Karpas-422 (cell line): ENCODE results near the gene TIMP2. TPM values are rescaled to one million over a fixed set of nuclear protein-coding genes. Genes with fewer than 3 reads are reported as not detected.

Source experiments
- DNase-seq: peaks from one replicate; pipeline ENCODE4 v3.0.0-alpha.2; 2015
- H2AFZ ChIP-seq: fragments of 200-600 bp; sonication (generic); 2 replicates; pipeline ENCODE4 v1.6.1; 2014; ENCODE audit warnings: antibody characterized with exemption, low read length, mixed read lengths
- H3K27ac ChIP-seq: fragments of 200-600 bp; sonication (generic); 2 replicates; pipeline ENCODE4 v1.5.1; 2014; ENCODE audit warnings: mild to moderate bottlenecking, low read length, moderate library complexity
- H3K27me3 ChIP-seq: fragments of 200-600 bp; sonication (generic); 2 replicates; pipeline ENCODE4 v1.6.1; 2014; ENCODE audit warnings: low read length, mixed read lengths
- H3K36me3 ChIP-seq: fragments of 200-600 bp; sonication (generic); 2 replicates; pipeline ENCODE4 v1.6.1; 2014; ENCODE audit warnings: low read length, mixed read lengths; ENCODE audit not compliant: insufficient read depth
- H3K4me1 ChIP-seq: fragments of 200-600 bp; sonication (generic); 2 replicates; pipeline ENCODE4 v1.6.1; 2014; ENCODE audit warnings: mild to moderate bottlenecking, low read length, mixed read lengths
- H3K4me2 ChIP-seq: fragments of 200-600 bp; sonication (generic); 2 replicates; pipeline ENCODE4 v1.6.1; 2014; ENCODE audit warnings: low read length, low read depth, mild to moderate bottlenecking; ENCODE audit not compliant: poor library complexity, severe bottlenecking
- H3K4me3 ChIP-seq: fragments of 200-600 bp; sonication (generic); 2 replicates; pipeline ENCODE4 v1.5.1; 2014; ENCODE audit warnings: mild to moderate bottlenecking, antibody characterized with exemption, low read length, mixed read lengths
- H3K79me2 ChIP-seq: fragments of 200-600 bp; sonication (generic); 2 replicates; pipeline ENCODE4 v1.6.1; 2014; ENCODE audit warnings: mild to moderate bottlenecking, low read length, mixed read lengths
- H3K9ac ChIP-seq: fragments of 200-600 bp; sonication (generic); 2 replicates; pipeline ENCODE4 v1.6.0; 2014; ENCODE audit warnings: low read length
- H3K9me2 ChIP-seq: fragments of 200-600 bp; sonication (generic), shearing (Covaris generic); replicated peaks from 2 replicates; pipeline ENCODE4 v1.6.0; 2014; ENCODE audit warnings: mild to moderate bottlenecking, low read length, moderate library complexity; ENCODE audit not compliant: insufficient read depth
- H3K9me3 ChIP-seq: fragments of 300-700, 200-600 bp; sonication (generic); 2 replicates; pipeline ENCODE4 v1.6.1; 2014; ENCODE audit warnings: low read length, mixed read lengths
- H4K20me1 ChIP-seq: fragments of 200-600 bp; sonication (generic); 2 replicates; pipeline ENCODE4 v1.6.1; 2014; ENCODE audit warnings: mild to moderate bottlenecking, antibody characterized with exemption, low read length, low read depth; ENCODE audit not compliant: insufficient read depth
- total RNA-seq: library from RNA; depleted of rRNA; stranded (reverse); fragments of >200 nt; shearing (Covaris generic); gene quantifications from 2 replicates; pipeline ENCODE4 v1.2.3, GENCODE V29; 2014; ENCODE audit warnings: low replicate concordance; rRNA removed

The TIMP2 gene, protein sequence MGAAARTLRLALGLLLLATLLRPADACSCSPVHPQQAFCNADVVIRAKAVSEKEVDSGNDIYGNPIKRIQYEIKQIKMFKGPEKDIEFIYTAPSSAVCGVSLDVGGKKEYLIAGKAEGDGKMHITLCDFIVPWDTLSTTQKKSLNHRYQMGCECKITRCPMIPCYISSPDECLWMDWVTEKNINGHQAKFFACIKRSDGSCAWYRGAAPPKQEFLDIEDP
- 0.07 TPM in 1 of 2 replicates, not detected in the other for total RNA-seq

DNA sequence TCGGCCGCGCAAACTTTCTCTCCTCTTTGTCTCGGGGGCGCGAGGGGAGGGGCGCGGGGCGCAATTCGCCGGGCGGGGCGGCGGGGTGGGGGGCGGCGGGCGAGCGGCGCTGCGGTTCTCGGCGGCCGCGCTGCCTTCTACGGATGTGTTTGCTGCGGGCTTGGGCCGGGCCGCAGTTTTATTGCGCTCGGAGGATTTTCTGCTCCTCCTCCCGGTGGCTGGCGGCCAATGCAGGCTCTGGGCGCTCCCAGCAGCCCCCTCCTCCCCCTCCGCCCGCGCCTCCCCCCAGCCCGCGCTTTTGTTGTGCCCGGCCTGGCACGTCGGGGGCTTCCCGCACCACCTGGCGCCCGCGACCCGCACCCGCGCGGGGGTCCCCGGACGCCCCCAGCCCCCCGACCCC lies at the start of gene TIMP2:
Gene TIMP2, minus strand, starts transcription at position 154 of the 400 bp plus-strand sequence. CDS start 299 bp downstream, outside the sequence.
- no peak for DNase-seq
- no peak within 1 kb of the TSS for H3K4me3 ChIP-seq
- H3K4me2 ChIP-seq = no peak within 1 kb of the TSS
- no peak within 1 kb of the TSS for H3K27ac ChIP-seq
- H3K9ac ChIP-seq = no peak within 1 kb of the TSS
- H3K9me2 ChIP-seq = no peaks in the 10 kb centered on the region
- H3K36me3 ChIP-seq = no peaks in the 10 kb centered on the region
- no peaks in the 10 kb centered on the region for H4K20me1 ChIP-seq
- no peaks in the 10 kb centered on the region for H3K9me3 ChIP-seq
- no peaks in the 10 kb centered on the region for H3K27me3 ChIP-seq
- H2AFZ ChIP-seq = no peak within 1 kb of the TSS
- H3K4me1 ChIP-seq = no peaks in the 10 kb centered on the region
- H3K79me2 ChIP-seq = no peaks in the 10 kb centered on the region

DNA sequence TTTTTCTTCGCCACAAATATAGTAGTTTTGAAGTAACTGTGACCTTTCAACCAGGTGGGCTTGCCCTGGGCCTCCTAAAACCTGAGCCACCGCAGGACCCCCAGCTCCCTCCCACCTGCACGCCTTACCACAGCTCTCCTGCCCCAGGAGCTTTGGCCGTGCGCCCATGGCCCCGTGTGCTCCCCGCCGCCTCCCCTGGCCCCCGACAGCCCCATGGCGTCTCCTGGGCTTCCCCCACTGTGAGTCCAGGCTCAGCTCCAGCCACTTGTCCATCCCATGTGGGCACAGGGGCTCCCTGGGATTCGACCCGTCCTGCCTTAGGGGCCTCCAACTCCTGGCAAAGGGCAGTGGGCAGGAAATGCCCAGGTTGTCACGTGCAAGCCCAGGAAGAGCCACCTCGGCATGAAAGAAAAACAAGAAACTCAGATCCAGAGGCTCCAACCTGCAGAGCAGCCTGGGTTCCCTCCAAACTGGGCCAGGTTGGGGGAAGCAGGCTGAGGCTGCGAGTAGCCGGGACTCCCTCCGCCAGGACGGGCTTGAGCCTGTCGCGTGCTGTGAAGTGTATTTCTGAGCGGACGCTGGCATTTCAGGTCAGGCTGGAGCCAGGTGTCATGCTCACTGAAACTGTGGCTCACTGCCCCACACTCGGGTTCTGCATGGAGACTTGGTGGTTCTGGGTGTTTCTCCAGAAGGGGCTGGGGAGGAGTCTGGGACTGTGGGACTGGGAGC lies 48.8 kb upstream of the TIMP2 start:
- H3K4me2 ChIP-seq = no peak overlapping the region
- H3K9ac ChIP-seq = no peak overlapping the region
- H2AFZ ChIP-seq = no peak overlapping the region
- no peaks in the 10 kb centered on the region for H3K9me3 ChIP-seq
- H3K36me3 ChIP-seq = no peaks in the 10 kb centered on the region
- no peaks in the 10 kb centered on the region for H3K79me2 ChIP-seq
- H4K20me1 ChIP-seq = peaks cover 6% of the 10 kb centered on the region; the same call in 1 of the 2 replicates
- DNase-seq = no peak
- H3K4me1 ChIP-seq = peaks cover 38% of the 10 kb centered on the region
- H3K9me2 ChIP-seq = no peaks in the 10 kb centered on the region
- no peak overlapping the region for H3K27ac ChIP-seq
- H3K27me3 ChIP-seq = no peaks in the 10 kb centered on the region
- H3K4me3 ChIP-seq = no peak overlapping the region

DNA sequence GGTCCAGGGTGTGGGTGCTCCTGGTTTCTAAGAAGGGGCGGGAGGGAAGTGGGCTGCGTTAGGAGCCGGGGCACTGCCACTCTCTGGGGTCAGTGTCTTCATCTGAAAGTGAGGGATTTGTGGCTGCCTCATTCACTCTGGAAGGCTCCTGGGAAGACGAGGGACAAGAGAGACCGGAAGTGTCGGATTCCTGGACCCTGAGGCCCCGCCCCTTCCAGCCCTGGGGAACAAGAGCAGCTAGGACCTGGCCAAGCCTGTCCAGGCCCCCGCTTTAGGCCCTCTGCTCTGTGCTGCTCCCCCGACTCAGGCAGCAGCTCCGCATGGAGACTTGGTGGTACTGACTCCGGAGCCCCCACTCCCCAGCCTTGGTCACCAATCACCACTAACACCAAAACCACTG lies 48.0 kb upstream of the TIMP2 start:
- Histone ChIP-seq H3K4me3 (no peak overlapping the region), H4K20me1 (peaks cover 6% of the 10 kb centered on the region; the same call in 1 of the 2 replicates), H3K27ac (no peak overlapping the region), H3K27me3 (no peaks in the 10 kb centered on the region), H3K4me1 (peaks cover 36% of the 10 kb centered on the region), H3K4me2 (no peak overlapping the region), H3K9ac (no peak overlapping the region), H3K9me3 (no peaks in the 10 kb centered on the region), H3K79me2 (no peaks in the 10 kb centered on the region), H2AFZ (no peak overlapping the region), H3K9me2 (no peaks in the 10 kb centered on the region), H3K36me3 (no peaks in the 10 kb centered on the region)
- DNase-seq = no peak

DNA sequence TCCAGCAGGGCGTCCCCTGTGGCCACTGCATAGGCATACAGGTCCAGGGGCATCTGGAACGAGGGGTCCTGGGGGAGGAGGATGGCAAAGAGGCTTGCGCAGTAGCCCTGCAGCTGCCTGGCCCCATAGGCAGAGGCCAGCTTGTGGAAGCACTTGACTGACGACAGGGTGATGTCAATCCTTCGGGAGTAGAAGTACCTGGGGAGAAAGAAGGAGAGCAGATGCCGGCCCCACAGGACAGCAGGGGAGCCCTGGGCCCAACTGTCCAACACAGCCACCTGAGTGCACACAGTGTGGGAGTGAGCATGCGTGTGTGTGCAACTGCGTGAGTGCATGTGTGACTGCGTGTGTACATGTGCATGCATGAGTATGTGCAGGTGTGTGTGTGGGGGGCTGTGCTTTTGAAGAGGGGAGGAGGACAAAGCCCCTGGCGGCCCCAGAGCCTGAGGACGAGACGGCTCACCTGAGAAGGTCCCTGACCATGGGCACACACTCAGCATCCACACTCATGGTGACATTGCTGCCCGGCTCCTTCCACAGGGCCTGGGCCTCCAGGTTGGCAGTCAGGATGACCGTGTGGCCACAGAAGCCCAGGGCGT lies 47.4 kb upstream of the TIMP2 start:
- H3K27ac ChIP-seq = no peak overlapping the region
- no peaks in the 10 kb centered on the region for H3K27me3 ChIP-seq
- H3K4me2 ChIP-seq = no peak overlapping the region
- no peak overlapping the region for H3K4me3 ChIP-seq
- no peak overlapping the region for H3K9ac ChIP-seq
- H2AFZ ChIP-seq = no peak overlapping the region
- no peak for DNase-seq
- H3K4me1 ChIP-seq = peaks cover 30% of the 10 kb centered on the region
- no peaks in the 10 kb centered on the region for H3K9me3 ChIP-seq
- peaks cover 6% of the 10 kb centered on the region; the same call in 1 of the 2 replicates for H4K20me1 ChIP-seq
- no peaks in the 10 kb centered on the region for H3K36me3 ChIP-seq
- no peaks in the 10 kb centered on the region for H3K79me2 ChIP-seq
- no peaks in the 10 kb centered on the region for H3K9me2 ChIP-seq

DNA sequence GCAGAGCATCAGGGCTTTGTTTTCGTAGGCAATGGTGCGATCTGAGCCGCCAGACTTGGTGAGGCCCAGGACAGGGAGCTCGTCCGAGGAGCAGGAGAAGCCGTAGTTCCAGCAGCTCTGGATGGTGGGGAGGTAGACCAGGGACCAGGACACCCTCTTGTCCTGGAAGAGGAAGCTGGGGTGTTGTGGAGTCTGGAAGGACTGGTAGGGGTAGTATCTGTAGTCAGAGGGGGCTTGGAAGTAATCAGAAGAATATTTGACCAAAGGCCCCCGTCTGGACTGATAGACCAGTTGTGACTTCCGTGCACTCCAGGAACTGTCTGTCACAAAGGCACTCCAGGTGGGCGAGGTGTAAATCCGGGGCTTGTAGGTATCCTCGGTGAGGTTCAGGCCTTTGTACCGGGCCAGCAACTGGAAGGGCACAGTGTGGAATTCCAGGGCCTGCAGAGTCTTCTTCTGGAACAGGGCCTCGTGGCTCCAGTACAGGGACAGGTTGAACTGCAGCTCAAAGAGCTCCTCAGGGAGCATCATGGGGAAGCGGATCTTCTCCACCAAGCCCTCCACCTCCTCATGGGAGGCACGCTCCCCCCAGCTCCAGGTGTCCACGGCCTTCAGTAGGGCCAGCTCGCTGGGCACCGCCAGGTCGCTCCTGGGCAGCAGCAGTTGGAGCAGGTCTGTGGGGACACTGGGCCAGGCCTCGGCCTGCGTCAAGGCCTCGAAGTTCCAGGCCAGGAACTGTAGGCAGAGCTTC lies 46.7 kb upstream of the TIMP2 start:
- Histone ChIP-seq H3K36me3 (no peaks in the 10 kb centered on the region), H3K79me2 (no peaks in the 10 kb centered on the region), H3K4me1 (peaks cover 23% of the 10 kb centered on the region), H3K27ac (no peak overlapping the region), H3K27me3 (no peaks in the 10 kb centered on the region), H2AFZ (no peak overlapping the region), H3K9ac (no peak overlapping the region), H4K20me1 (peaks cover 6% of the 10 kb centered on the region; the same call in 1 of the 2 replicates), H3K4me2 (no peak overlapping the region), H3K9me2 (no peaks in the 10 kb centered on the region), H3K4me3 (no peak overlapping the region), H3K9me3 (no peaks in the 10 kb centered on the region)
- DNase-seq = no peak

DNA sequence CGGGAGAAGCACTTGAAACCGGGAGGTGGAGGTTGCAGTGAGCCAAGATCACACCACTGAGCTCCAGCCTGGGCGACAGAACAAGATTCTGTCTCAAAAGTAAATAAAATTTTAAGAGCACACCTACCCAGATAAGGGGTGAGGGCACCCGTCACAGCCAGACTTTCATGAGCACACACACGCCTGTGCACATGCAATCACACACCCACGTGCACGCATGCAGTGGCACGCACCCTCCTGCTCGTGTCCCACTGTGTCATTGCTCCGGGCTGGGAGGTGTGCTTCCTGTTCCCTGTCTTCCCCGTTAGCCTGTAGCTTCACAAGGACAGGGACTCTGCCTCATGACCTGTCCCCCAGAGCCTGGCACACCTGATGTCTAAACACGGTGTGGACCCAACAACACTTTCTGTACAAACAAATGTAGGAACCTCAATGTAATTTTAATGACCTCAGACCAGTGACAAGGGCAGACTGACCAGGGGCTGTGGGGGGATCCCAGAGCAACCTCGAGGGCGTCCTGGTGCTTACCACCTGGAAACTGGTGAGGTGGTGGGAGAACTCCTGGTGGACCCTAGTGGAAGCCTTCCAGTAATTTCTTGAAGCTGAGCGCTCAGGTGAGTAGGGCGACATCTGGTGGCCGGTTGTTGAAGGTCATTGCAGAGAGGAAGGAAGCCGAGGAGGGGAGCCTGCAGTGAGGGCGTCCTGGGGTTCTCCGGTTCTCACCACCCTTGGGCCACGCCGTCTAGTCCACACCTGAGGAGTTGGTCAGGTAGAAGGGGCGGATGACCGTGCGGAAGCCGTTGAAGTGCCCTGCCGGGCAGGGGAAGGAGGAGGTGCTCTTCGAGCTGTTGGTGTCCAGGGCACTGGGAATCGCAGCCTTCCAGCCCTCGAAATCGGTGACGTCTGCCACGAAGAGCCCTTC lies 45.9 kb upstream of the TIMP2 start:
- Histone ChIP-seq H2AFZ (no peak overlapping the region), H3K4me2 (no peak overlapping the region), H4K20me1 (peaks cover 6% of the 10 kb centered on the region; the same call in 1 of the 2 replicates), H3K9me2 (no peaks in the 10 kb centered on the region), H3K36me3 (no peaks in the 10 kb centered on the region), H3K27ac (no peak overlapping the region), H3K4me3 (no peak overlapping the region), H3K79me2 (no peaks in the 10 kb centered on the region), H3K4me1 (peaks cover 15% of the 10 kb centered on the region), H3K27me3 (no peaks in the 10 kb centered on the region), H3K9ac (no peak overlapping the region), H3K9me3 (no peaks in the 10 kb centered on the region)
- peak; percentile 91 for DNase-seq

DNA sequence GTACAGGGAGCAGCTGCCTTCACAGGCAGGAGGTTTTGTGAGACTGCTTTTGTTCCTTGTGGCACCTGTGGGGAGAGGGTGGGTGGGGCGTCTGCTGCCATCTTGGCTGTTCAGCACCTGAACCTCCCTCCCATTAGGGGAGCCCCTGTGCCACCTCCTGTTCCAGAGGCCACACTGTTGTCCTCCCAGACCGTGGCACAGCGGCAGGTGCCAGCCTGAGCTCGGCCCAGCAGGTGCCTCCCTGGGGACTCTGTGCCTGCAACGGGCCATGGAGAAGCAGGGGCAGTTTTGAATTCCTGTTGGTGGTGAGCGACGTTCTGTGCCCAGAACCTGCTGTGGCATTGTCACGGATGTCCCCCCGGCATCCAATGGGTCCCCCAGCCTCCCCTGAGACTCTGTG lies 44.7 kb upstream of the TIMP2 start:
- no peak for DNase-seq
- H3K4me3 ChIP-seq = no peak overlapping the region
- no peaks in the 10 kb centered on the region for H3K36me3 ChIP-seq
- no peaks in the 10 kb centered on the region for H3K79me2 ChIP-seq
- H4K20me1 ChIP-seq = peaks cover 6% of the 10 kb centered on the region; the same call in 1 of the 2 replicates
- no peak overlapping the region for H3K4me2 ChIP-seq
- H3K9me3 ChIP-seq = no peaks in the 10 kb centered on the region
- no peak overlapping the region for H3K27ac ChIP-seq
- H2AFZ ChIP-seq = no peak overlapping the region
- H3K9me2 ChIP-seq = no peaks in the 10 kb centered on the region
- no peaks in the 10 kb centered on the region for H3K27me3 ChIP-seq
- peaks cover 10% of the 10 kb centered on the region for H3K4me1 ChIP-seq
- no peak overlapping the region for H3K9ac ChIP-seq
